ENCODE data around the gene COL10A1. TPM values are rescaled to one million over a fixed set of nuclear protein-coding genes. Genes with fewer than 3 reads are reported as not detected.

COL10A1 gene
- total RNA-seq, 4 donors from 2014 or later = not detected

DNA sequence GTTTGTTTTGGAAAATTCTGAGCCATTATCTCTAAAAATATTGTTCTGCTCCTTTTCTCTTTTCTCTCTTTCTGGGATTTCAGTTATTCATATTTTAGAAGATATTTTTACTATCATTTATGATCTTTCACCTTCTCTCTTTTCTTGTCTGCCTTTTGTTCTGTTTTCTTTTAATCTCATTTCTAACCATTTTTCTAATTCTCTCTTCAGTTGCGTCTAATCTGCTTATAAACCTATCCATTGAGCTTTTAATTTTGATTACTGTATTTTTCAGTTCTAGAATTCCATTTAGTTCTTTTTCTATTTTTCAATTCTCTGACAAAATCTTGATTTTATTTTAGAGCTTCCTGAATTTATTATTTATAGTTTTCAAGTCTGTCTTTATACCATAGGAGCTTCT, 42.2 kb upstream of the COL10A1 start:
- no peak for DNase-seq (ENCODE audit: low spot score in 2 of 2)
- H3K9me3 ChIP-seq = no peaks in the 10 kb centered on the region
- no peaks in the 10 kb centered on the region for H3K27me3 ChIP-seq
- 100% methylated on average over 1 of the region's 1 CpG for WGBS
- H3K27ac ChIP-seq = no peak overlapping the region
- no peak overlapping the region for H3K4me3 ChIP-seq
- H3K4me1 ChIP-seq = no peaks in the 10 kb centered on the region
- no peak for TF ChIP-seq POLR2A (IDR thresholded peaks at IDR 0.05)
- no peak for TF ChIP-seq POLR2AphosphoS5 (IDR thresholded peaks at IDR 0.05)
- no peak for TF ChIP-seq EP300 (IDR thresholded peaks at IDR 0.05)
- TF ChIP-seq, protein P1, sequence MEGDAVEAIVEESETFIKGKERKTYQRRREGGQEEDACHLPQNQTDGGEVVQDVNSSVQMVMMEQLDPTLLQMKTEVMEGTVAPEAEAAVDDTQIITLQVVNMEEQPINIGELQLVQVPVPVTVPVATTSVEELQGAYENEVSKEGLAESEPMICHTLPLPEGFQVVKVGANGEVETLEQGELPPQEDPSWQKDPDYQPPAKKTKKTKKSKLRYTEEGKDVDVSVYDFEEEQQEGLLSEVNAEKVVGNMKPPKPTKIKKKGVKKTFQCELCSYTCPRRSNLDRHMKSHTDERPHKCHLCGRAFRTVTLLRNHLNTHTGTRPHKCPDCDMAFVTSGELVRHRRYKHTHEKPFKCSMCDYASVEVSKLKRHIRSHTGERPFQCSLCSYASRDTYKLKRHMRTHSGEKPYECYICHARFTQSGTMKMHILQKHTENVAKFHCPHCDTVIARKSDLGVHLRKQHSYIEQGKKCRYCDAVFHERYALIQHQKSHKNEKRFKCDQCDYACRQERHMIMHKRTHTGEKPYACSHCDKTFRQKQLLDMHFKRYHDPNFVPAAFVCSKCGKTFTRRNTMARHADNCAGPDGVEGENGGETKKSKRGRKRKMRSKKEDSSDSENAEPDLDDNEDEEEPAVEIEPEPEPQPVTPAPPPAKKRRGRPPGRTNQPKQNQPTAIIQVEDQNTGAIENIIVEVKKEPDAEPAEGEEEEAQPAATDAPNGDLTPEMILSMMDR (IDR thresholded peaks at IDR 0.05) = no peak
- no peaks in the 10 kb centered on the region for H3K36me3 ChIP-seq

DNA sequence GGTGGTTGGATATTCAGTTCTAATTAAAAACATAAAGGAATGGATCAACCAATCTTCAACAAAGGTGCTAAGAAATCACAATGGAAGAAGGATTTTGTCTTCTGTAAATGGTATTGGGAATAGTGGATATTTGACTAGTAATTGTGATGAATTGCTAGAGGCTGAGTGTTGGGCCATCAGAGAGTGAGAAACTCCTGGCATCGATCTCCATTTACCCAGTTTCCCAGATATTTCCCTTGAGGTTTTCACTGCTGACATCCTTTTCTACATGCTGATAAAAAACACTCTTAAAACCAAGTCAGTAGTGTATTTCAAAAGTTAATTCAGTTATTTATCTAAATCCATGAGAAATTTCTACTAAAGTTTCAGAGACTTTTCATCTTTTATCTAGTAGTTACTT, 40.4 kb upstream of the COL10A1 start:
- no peak overlapping the region for H3K4me3 ChIP-seq
- no peaks in the 10 kb centered on the region for H3K4me1 ChIP-seq
- 86% methylated on average over 1 of the region's 1 CpG for WGBS
- H3K36me3 ChIP-seq = no peaks in the 10 kb centered on the region
- DNase-seq (ENCODE audit: low spot score in 2 of 2) = no peak
- no peaks in the 10 kb centered on the region for H3K9me3 ChIP-seq
- H3K27ac ChIP-seq = no peak overlapping the region
- H3K27me3 ChIP-seq = no peaks in the 10 kb centered on the region
- TF ChIP-seq POLR2A (IDR thresholded peaks at IDR 0.05) (no peak), EP300 (IDR thresholded peaks at IDR 0.05) (no peak), POLR2AphosphoS5 (IDR thresholded peaks at IDR 0.05) (no peak)
- TF ChIP-seq, protein P1 (IDR thresholded peaks at IDR 0.05) = no peak

DNA sequence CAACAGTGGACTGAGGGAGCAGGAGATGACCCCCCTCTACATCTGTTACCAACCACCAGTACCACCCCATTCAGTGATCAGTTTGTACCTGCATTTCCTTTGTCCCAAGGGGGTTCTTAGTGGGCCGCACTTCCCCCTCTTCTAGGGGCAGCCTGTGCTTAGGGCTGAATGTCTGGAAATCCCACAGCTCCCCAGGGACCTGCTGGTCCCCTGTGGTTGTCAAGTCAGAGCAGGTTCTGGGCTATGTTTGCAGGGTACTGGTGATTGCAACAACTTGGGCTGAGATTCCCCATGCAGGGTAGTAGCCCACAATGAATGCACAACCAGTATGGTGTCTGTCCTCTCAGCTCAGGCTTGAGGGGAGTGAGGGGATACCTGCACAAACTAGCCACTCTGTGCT, 39.7 kb upstream of the COL10A1 start:
- no peaks in the 10 kb centered on the region for H3K27me3 ChIP-seq
- WGBS = 93% methylated on average over 1 of the region's 1 CpG
- no peaks in the 10 kb centered on the region for H3K36me3 ChIP-seq
- no peak overlapping the region for H3K4me3 ChIP-seq
- H3K4me1 ChIP-seq = no peaks in the 10 kb centered on the region
- no peak overlapping the region for H3K27ac ChIP-seq
- H3K9me3 ChIP-seq = no peaks in the 10 kb centered on the region
- TF ChIP-seq, protein P1 (IDR thresholded peaks at IDR 0.05) = no peak
- TF ChIP-seq EP300 (IDR thresholded peaks at IDR 0.05) = no peak
- no peak for TF ChIP-seq POLR2A (IDR thresholded peaks at IDR 0.05)
- TF ChIP-seq POLR2AphosphoS5 (IDR thresholded peaks at IDR 0.05) = no peak
- no peak for DNase-seq (ENCODE audit: low spot score in 2 of 2)

DNA sequence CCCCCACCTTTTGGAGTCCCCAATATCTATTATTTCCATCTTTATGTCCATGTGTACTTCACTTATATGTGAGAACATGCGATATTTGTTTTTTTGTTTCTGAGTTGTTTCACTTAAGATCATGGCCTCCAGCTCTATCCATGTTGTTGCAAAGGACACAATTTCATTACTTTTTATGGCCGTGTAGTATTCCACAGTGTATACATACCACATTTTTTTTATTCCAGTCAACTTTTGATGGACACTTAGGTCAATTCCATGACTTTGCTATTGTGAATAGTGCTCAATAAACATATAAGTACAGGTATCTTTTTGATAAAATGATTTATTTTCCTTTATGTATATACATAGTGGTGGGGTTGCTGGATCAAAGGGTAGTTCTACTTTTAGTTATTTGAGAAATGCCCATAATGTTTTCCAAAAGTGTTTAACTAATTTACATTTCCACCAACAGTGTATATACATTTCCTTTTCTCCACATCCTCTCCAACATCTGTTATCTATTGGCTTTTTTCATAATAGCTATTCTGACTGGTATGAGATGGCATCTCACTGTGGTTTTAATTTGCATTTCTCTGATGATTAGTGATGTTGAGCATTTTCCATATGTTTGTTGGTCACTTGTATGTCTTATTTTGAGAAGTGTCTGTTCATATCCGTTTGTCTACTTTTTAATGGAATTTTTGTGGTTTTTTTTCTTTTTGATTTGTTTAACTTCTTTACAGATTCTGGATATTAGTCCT, 34.0 kb upstream of the COL10A1 start:
- TF ChIP-seq POLR2AphosphoS5 (IDR thresholded peaks at IDR 0.05) (no peak), EP300 (IDR thresholded peaks at IDR 0.05) (no peak), POLR2A (IDR thresholded peaks at IDR 0.05) (no peak)
- TF ChIP-seq, protein P1 (IDR thresholded peaks at IDR 0.05) = no peak
- Histone ChIP-seq H3K4me1 (no peaks in the 10 kb centered on the region), H3K9me3 (no peaks in the 10 kb centered on the region), H3K4me3 (no peak overlapping the region), H3K27me3 (no peaks in the 10 kb centered on the region), H3K36me3 (no peaks in the 10 kb centered on the region), H3K27ac (no peak overlapping the region)
- no peak for DNase-seq (ENCODE audit: low spot score in 2 of 2)
- 93% methylated on average over 3 of the region's 3 CpGs for WGBS

DNA sequence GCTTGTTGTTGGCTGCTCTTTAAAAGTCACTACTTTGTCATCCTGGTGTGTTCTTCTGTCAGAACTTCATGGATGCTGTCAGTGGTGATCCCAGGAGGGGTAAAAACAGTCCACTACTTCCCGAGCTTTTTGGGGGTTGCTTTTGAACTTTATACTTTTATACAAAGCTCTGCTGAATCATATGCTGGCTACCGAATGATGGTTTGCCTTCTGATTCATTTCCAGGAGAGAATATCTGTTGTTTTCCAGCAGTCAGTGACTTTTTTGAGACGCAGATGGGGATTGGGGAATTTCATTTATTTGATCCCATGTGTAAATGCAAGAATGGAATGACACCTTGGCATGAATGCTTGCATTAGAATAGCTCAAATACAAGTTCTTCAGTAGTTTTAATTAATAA, 32.7 kb upstream of the COL10A1 start:
- TF ChIP-seq EP300 (IDR thresholded peaks at IDR 0.05) (no peak), POLR2A (IDR thresholded peaks at IDR 0.05) (no peak), POLR2AphosphoS5 (IDR thresholded peaks at IDR 0.05) (no peak)
- TF ChIP-seq, protein P1 (IDR thresholded peaks at IDR 0.05) = no peak
- Histone ChIP-seq H3K27ac (no peak overlapping the region), H3K4me1 (no peaks in the 10 kb centered on the region), H3K27me3 (no peaks in the 10 kb centered on the region), H3K36me3 (no peaks in the 10 kb centered on the region), H3K9me3 (no peaks in the 10 kb centered on the region), H3K4me3 (no peak overlapping the region)
- DNase-seq (ENCODE audit: low spot score in 2 of 2) = no peak
- WGBS = 48% methylated on average over 3 of the region's 3 CpGs

Data from suprapubic skin (tissue), 4 donors.